GM18526 (cell line): ENCODE results near the gene SMYD3.

Source experiments
- POLR2A ChIP-seq: IDR thresholded peaks from 3 replicates; pipeline ENCODE4 v1.6.1; 2011; ENCODE audit not compliant: insufficient read length; ENCODE audit errors: extremely low read depth

SMYD3 gene

DNA sequence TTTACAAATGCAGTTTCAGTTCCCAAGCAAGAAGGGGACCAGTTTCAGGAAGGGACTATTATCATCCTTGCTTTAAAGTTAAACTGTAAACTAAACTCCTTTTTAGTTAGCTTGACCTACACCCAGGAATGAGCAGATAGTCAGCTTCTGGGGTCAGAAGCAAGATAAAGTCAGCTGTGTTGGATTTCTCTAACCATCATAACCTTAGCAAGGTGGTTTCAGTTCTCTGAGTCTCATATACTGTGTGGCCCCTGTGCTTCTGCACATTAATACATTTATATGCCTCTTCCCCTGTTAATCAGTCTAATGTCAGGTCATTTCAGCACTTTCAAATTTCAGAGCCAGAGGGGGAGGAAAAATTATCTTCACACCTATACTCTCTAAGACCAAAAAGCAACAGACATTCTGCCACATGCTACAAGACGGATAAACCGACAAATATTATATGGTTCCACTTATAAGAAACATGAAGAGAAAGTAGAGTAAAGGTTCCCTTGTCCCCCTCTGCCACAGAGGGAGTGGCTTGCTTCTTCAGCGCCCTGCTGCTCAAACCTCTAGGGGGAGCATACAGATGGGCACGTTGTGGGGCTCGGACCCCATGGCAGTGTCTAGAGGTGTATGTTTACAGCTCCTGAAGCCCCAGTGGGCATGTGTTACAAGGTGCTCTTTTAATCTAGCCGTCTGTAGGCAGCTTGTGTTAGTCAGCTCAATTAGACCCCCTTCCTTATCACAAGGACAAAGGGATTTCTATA, 89.1 kb downstream of the SMYD3 start:
- no peak for TF ChIP-seq POLR2A

DNA sequence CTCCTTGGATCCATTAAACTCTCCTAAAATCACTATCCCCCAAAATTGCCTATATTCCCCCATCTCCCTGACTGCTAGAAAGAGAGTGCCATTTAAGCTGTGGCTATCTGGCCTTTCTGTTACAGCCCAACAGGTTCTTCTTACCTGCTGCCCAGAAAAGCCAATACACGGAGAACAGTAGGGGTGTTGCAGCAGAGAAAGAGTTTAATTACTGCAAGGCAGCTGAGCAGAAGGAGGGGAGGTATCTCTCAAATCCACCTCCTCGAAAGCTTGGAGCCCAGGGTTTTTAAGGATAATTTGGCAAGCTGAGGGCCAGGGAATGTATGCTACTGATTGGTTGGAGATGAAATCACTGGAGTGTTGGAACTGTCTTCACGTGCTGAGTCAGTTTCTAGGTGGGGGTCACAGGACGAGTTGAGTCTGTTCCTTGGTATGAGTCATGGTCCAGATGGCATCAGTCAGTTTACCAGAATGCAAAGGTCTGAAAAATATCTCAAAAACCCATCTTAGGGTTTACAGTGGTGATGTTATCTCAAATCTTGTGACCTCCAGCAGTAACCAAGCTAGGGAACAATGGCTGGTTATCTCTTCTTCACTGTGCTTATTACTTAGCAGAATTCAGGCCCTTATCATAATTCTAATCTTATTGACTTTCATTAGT, 89.8 kb downstream of the SMYD3 start:
- TF ChIP-seq POLR2A, result no peak

GRCh38 chr1:246416261-246416660, 90.8 kb downstream of the SMYD3 start:
- no peak for TF ChIP-seq POLR2A

GRCh38 chr1:246415028-246415427, 92.1 kb downstream of the SMYD3 start:
- no peak for TF ChIP-seq POLR2A

DNA sequence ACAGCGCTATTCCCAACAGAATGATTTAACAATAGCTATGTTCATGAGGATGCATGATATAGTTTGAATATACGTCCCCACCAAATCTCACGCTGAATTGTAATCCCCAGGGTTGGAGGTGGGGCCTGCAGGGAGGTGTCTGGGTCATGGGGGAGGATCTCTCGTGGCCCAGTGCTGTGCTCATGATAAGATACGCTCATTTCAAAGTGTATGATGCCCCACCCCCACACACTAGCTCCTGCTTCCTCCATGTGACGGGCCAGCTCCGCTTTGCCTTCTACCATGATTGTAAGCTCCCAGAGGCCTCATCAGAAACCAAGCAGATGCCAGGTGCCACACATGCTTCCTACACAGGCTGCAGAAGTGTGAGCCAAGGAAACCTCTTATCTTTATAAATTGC, 93.6 kb downstream of the SMYD3 start:
- no peak for TF ChIP-seq POLR2A

DNA sequence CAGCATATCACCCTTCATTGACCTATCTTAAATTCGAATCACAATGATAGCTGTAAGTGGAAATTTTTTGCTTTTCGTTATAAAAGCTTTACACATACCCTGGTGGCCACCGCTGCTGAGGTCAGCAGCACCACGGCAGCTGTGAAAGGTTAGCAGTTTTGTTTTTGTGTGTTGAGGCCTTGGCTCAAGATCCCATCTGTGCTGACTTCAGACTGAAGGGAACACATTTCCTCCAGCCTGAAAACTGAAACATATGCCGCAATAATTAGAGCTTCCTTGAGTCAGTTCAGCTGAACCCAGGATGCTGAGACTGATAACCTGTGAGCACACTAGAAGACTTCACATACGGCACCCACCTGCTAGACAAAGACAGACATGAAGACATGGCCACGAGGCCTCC, 103.0 kb downstream of the SMYD3 start:
- no peak for TF ChIP-seq POLR2A

DNA sequence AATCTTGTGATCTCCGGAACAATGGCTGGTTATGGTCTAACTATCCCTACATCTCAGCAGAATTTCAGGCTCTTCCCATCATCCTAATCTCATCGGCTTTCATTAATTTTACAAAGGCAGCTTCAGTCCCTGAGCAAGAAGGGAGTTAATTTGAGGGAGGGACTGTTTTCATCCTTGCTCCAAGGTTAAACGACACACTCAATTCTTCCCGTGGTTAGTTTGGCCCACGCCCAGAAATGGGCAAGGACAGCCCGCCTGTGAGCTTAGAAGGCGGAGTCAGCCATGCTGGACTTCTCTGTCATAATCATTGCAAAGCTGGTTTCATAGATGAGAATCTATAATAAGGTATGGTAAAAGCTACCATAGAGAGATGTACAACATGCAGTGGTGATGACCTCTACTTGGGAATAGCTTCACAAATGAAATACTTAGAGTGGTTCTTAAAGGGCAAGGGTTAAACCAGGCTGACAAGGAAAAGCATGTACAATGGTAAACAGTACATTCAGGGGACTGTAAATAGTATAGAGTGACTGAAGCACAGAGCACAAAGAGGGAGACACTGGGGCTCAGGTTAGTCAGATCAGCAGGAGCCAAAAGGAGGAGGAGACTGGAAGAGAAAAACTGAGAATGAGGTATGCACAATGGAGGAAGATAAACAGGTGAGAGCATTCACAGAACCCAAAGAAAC, 108.8 kb downstream of the SMYD3 start:
- TF ChIP-seq POLR2A, result no peak

- no peak for TF ChIP-seq POLR2A
Measured at GRCh38 chr1:246397046-246397445, 110.0 kb downstream of the SMYD3 start.

DNA sequence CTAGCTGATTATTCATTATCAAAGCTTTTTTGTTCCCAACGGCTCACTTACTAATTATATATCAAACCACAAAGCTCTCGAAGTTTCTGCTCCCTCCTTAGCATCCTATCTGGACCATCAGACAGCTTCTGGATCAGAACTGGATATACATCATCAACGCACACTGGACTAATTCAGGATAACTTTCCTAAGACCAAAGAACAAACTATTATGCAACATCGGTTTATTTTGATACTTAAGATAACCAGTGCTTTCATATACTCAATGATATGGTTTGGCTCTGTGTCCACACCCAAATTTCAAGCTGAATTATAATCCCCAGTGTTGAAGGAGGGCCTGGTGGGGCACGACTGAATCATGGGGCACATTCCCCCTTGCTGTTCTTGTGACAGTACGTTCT, 110.8 kb downstream of the SMYD3 start:
- no peak for TF ChIP-seq POLR2A

- TF ChIP-seq POLR2A, result no peak
Measured at GRCh38 chr1:246394121-246394520, 113.0 kb downstream of the SMYD3 start.

DNA sequence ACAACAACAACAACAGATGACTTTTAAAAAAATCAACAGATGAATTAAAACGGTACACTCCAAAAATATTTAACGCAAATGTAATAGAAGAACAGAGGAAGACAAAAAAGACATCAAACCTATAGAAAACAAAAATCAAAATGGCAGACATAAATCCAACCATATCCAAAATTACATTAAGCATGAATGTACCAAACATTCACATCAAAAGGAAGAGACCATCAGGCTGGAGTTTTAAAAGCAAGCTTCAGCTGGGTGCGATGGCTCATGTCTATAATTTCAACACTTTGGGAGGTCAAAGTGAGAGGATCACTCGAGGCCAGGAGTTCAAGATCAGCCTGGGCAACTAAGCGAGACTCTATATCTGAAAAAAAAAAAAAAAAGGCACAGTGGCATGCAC, 116.2 kb downstream of the SMYD3 start:
- TF ChIP-seq POLR2A, result no peak

DNA sequence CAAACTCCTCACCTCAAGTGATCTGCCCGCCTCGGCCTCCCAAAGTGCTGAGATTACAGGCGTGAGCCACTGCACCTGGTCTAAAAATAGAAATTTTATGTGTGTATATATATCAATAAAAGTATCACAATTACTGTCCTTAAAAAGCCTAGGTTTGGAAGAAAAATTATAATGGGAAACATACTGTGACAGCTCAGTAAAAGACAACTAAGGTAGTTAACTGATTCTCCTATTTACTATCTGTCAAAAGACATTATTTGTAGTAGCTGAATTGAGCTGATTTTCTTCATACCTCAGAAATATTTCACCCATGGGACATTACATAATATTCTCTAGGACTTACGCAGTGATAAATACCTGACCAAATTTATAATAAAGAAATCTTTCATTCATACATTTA, 122.5 kb downstream of the SMYD3 start:
- no peak for TF ChIP-seq POLR2A

GRCh38 chr1:246383791-246384190, 123.3 kb downstream of the SMYD3 start:
- TF ChIP-seq POLR2A, result no peak

- TF ChIP-seq POLR2A, result no peak
Measured at GRCh38 chr1:246383239-246383589, 123.9 kb downstream of the SMYD3 start.

- TF ChIP-seq POLR2A, result no peak
Measured at GRCh38 chr1:246382589-246383238, 124.4 kb downstream of the SMYD3 start.

DNA sequence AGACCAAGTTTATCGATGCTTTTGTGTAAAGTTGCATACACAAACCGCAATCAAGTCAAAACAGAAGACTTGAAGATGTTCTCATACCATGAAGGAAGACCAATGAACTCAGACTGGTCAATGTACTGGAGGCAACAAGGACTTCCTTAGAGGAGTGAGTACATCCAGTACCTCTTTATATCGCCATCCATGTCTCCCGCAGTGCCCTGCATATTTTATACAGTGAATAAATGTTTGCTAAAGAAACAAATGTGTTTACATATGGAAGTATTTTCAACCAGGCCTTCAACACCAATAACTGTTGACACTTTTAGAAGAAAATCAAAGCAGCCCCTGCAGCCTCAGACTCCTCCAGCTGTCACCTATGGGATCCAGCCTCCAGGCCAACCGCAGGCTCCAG, 125.6 kb downstream of the SMYD3 start:
- no peak for TF ChIP-seq POLR2A

GRCh38 chr1:246377625-246378153, 129.4 kb downstream of the SMYD3 start:
- no peak for TF ChIP-seq POLR2A
